DOHH2 (cell line): ENCODE measurements around the gene SPDL1.
"Not testable (repeated sequence)": the region's sequence is repeated elsewhere in the genome, so short reads cannot be mapped to it uniquely, and the experiment has no call there.

Source experiments
- H3F3A ChIP-seq: fragments of 200-600 bp; sonication (generic), shearing (Covaris generic); 2 replicates; pipeline ENCODE4 v1.6.0; 2016; ENCODE audit warnings: antibody characterized with exemption, mild to moderate bottlenecking; ENCODE audit not compliant: control insufficient read depth, insufficient read depth
- H3K27ac ChIP-seq: fragments of 200-600 bp; sonication (generic); 2 replicates; pipeline ENCODE4 v1.5.1; 2014; ENCODE audit warnings: low read depth, mild to moderate bottlenecking, low read length, moderate library complexity
- H3K27me3 ChIP-seq: fragments of 200-600 bp; sonication (generic); 2 replicates; pipeline ENCODE4 v1.6.1; 2014; ENCODE audit warnings: mild to moderate bottlenecking, low read length, mixed read lengths; ENCODE audit not compliant: control insufficient read depth
- H3K36me3 ChIP-seq: fragments of 200-600 bp; sonication (generic); 2 replicates; pipeline ENCODE4 v1.6.1; 2014; ENCODE audit warnings: mild to moderate bottlenecking, low read length, moderate library complexity, mixed read lengths; ENCODE audit not compliant: control insufficient read depth
- H3K4me1 ChIP-seq: fragments of 200-600 bp; sonication (generic); 2 replicates; pipeline ENCODE4 v1.6.1; 2014; ENCODE audit warnings: mild to moderate bottlenecking, low read length, mixed read lengths; ENCODE audit not compliant: control insufficient read depth
- H3K4me2 ChIP-seq: fragments of 200-600 bp; sonication (generic); 2 replicates; pipeline ENCODE4 v1.6.0; 2014; ENCODE audit warnings: mild to moderate bottlenecking, low read length, moderate library complexity
- H3K4me3 ChIP-seq: fragments of 200-600 bp; sonication (generic); 2 replicates; pipeline ENCODE4 v1.5.1; 2014; ENCODE audit warnings: mild to moderate bottlenecking, low read length, mixed read lengths
- H3K79me2 ChIP-seq: fragments of 200-600 bp; sonication (generic); 2 replicates; pipeline ENCODE4 v1.6.1; 2014; ENCODE audit warnings: mild to moderate bottlenecking, low read length, mixed read lengths; ENCODE audit not compliant: control insufficient read depth
- H3K9me2 ChIP-seq: fragments of 200-600 bp; sonication (generic); replicated peaks from 2 replicates; pipeline ENCODE4 v1.6.1; 2014; ENCODE audit warnings: mild to moderate bottlenecking, low read length, mixed read lengths; ENCODE audit not compliant: control insufficient read depth
- H3K9me3 ChIP-seq: fragments of 200-600 bp; sonication (generic); 2 replicates; pipeline ENCODE4 v1.6.1; 2014; ENCODE audit warnings: antibody characterized with exemption, low read length, mixed read lengths; ENCODE audit not compliant: control insufficient read depth, insufficient read depth
- H4K20me1 ChIP-seq: fragments of 200-600 bp; sonication (generic); 2 replicates; pipeline ENCODE4 v1.6.0; 2014; ENCODE audit warnings: low read depth, mild to moderate bottlenecking, antibody characterized with exemption, low read length, moderate library complexity; ENCODE audit not compliant: control insufficient read depth, insufficient read depth
- CTCF ChIP-seq: fragments of 200-600 bp; sonication (generic); IDR thresholded peaks from one replicate; pipeline ENCODE4 v1.5.1; 2014; ENCODE audit warnings: antibody characterized with exemption, mild to moderate bottlenecking, low read depth, low read length; ENCODE audit not compliant: poor library complexity, severe bottlenecking
- EZH2phosphoT487 ChIP-seq: fragments of 200-600 bp; sonication (generic); IDR thresholded peaks from 2 replicates; pipeline ENCODE4 v1.6.1; 2017; ENCODE audit warnings: borderline replicate concordance, mild to moderate bottlenecking, antibody characterized with exemption, low read length, moderate library complexity, mixed read lengths

SPDL1 gene

GRCh38 chr5:169609716-169610115 lies 26.1 kb downstream of the SPDL1 start:
- Histone ChIP-seq H3K9me3 (no peaks in the 10 kb centered on the region), H3K79me2 (no peaks in the 10 kb centered on the region), H3K36me3 (no peaks in the 10 kb centered on the region), H3K27me3 (0 out of 2 replicates have a peak, but pooled peaks cover 2% of the 10 kb centered on the region), H3K4me3 (no peak overlapping the region), H4K20me1 (no peaks in the 10 kb centered on the region), H3K27ac (no peak overlapping the region), H3K4me2 (no peak overlapping the region), H3K4me1 (no peaks in the 10 kb centered on the region), H3F3A (no peaks in the 10 kb centered on the region), H3K9me2 (no peaks in the 10 kb centered on the region)
- TF ChIP-seq EZH2phosphoT487, result no peak
- TF ChIP-seq CTCF, result no peak

GRCh38 chr5:169610606-169611005 lies 27.0 kb downstream of the SPDL1 start:
- Histone ChIP-seq H3K27me3 (0 out of 2 replicates have a peak, but pooled peaks cover 2% of the 10 kb centered on the region), H3K27ac (no peak overlapping the region), H3K36me3 (no peaks in the 10 kb centered on the region), H3K4me3 (no peak overlapping the region), H3F3A (no peaks in the 10 kb centered on the region), H4K20me1 (no peaks in the 10 kb centered on the region), H3K4me2 (no peak overlapping the region), H3K9me2 (no peaks in the 10 kb centered on the region), H3K4me1 (no peaks in the 10 kb centered on the region), H3K9me3 (no peaks in the 10 kb centered on the region), H3K79me2 (no peaks in the 10 kb centered on the region)
- TF ChIP-seq CTCF, result no peak
- no peak for TF ChIP-seq EZH2phosphoT487

DNA sequence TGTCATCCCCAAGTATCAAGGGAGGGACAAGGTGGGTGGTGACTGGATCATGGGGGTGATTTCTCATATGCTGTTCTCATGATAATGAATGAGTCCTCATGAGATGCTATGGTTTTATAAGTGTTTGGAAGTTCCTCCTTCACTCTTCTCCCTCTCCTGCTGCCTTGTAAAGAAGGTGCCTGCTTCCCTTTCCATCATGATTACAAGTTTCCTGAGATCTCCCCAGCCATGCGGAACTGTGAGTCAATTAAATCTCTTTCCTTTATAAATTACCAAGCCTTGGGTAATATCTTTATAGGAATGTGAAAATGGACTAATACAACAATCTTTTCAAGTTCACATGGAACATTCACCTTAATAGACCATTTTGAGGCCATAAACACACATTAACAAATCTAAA lies 32.0 kb downstream of the SPDL1 start:
- Histone ChIP-seq H3F3A (no peaks in the 10 kb centered on the region), H3K4me1 (peaks cover 12% of the 10 kb centered on the region), H3K9me3 (no peaks in the 10 kb centered on the region), H3K4me3 (no peak overlapping the region), H3K4me2 (no peak overlapping the region), H4K20me1 (no peaks in the 10 kb centered on the region), H3K27me3 (0 out of 2 replicates have a peak, but pooled peaks cover 2% of the 10 kb centered on the region), H3K27ac (no peak overlapping the region), H3K9me2 (no peaks in the 10 kb centered on the region), H3K79me2 (no peaks in the 10 kb centered on the region), H3K36me3 (no peaks in the 10 kb centered on the region)
- no peak for TF ChIP-seq EZH2phosphoT487
- TF ChIP-seq CTCF, result no peak

DNA sequence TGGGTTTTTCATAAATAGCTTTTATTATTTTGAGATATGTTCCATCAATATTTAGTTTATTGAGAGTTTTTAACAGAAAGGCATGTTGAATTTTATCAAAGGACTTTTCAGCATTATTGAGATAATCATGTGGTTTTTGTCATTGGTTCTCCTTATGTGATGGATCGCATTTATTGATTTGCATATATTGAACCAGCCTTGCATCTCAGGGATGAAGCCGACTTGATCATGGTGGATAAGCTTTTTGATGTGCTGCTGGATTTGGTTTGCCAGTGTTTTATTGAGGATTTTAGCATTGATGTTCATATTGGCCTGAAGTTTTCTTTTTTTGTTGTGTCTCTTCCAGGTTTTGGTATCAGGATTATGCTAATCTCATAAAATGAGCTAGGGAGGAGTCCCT lies 40.7 kb downstream of the SPDL1 start:
- not testable (repeated sequence) for H4K20me1 ChIP-seq, H3K4me1 ChIP-seq, H3K79me2 ChIP-seq, H3K9me2 ChIP-seq, H3K9me3 ChIP-seq, H3K27ac ChIP-seq, H3K27me3 ChIP-seq, H3K36me3 ChIP-seq, H3K4me3 ChIP-seq, H3F3A ChIP-seq, H3K4me2 ChIP-seq
